ENCODE results near the gene WDR82. TPM values are rescaled to one million over a fixed set of nuclear protein-coding genes. Genes with fewer than 3 reads are reported as not detected.

The WDR82 gene
- total and polyA plus RNA-seq, 2 of the 8 experiments (the other 6 are each of a cell fraction or from before 2014, with no cell fraction given): 33.5 to 82.7 TPM

- Histone ChIP-seq H3K23me2 (ENCODE audit: low read depth, low read length) (no peaks in the 10 kb centered on the region; the same call in 1 of the 2 replicates), H3K27me3 (replicated peaks in 1 of 4; ENCODE audit: control insufficient read depth in 3 of 4, extremely low read depth in 1 of 4, insufficient read depth in 3 of 4, low read length in 3 of 4) (no peaks in the 10 kb centered on the region), H3K79me2 (ENCODE audit: control insufficient read depth in 1 of 2, insufficient read depth in 2 of 2, low read length in 2 of 2) (peaks cover 0 to 22% of the 10 kb centered on the region in 2 experiments; a peak in 2 of 4 replicates), H3K9ac (replicated peaks in 1 of 4; ENCODE audit: extremely low read depth in 1 of 4, low read depth in 3 of 4, low read length in 3 of 4) (no peak overlapping the region), H3K4me2 (ENCODE audit: insufficient read depth in 1 of 2, low read depth in 2 of 2, low read length in 2 of 2) (no peak overlapping the region), H2BK20ac (ENCODE audit: low read length) (no peak overlapping the region), H3K14ac (ENCODE audit: insufficient read length) (no peak overlapping the region), H2BK5ac (ENCODE audit: low read depth, low read length) (no peak overlapping the region), H2BK12ac (ENCODE audit: low read depth, low read length) (no peak overlapping the region), H3K56ac (replicated peaks; ENCODE audit: insufficient read length, low read depth, low read length) (no peak overlapping the region), H2AK5ac (ENCODE audit: low read depth, low read length) (no peak overlapping the region), H3K79me1 (ENCODE audit: low read depth, low read length) (no peaks in the 10 kb centered on the region; the same call in 1 of the 2 replicates), H4K5ac (ENCODE audit: insufficient read length, low read depth, low read length) (no peak overlapping the region), H4K8ac (ENCODE audit: extremely low read depth, insufficient read depth, low read length) (no peak overlapping the region), H3K27ac (ENCODE audit: low read depth, low read length) (no peak overlapping the region), H3K4ac (replicated peaks; ENCODE audit: insufficient read length, low read depth, low read length) (no peak overlapping the region), H3K18ac (ENCODE audit: extremely low read depth, low read length) (no peak overlapping the region), H2BK15ac (ENCODE audit: low read length) (no peak overlapping the region), H3K9me3 (ENCODE audit: insufficient read depth in 2 of 2, low read depth in 1 of 2, low read length in 1 of 2) (no peaks in the 10 kb centered on the region), H3K36me3 (ENCODE audit: control insufficient read depth in 2 of 4, insufficient read depth in 4 of 4, low read length in 3 of 4) (peaks cover 41 to 91% (median 81%) of the 10 kb centered on the region in 4 experiments), H3K4me3 (ENCODE audit: extremely low read depth in 1 of 4, insufficient read depth in 2 of 4, low read depth in 3 of 4, low read length in 4 of 4) (no peak overlapping the region), H3K23ac (ENCODE audit: insufficient read length) (no peak overlapping the region), H2BK120ac (replicated peaks; ENCODE audit: low read depth, low read length) (no peak overlapping the region), H4K91ac (replicated peaks; ENCODE audit: insufficient read length, low read length) (no peak overlapping the region), H4K20me1 (replicated peaks in 1 of 2; ENCODE audit: control insufficient read depth in 1 of 2, insufficient read depth in 2 of 2, low read length in 2 of 2) (peaks cover 3 to 12% of the 10 kb centered on the region in 2 experiments), H2AFZ (ENCODE audit: low read length) (no peak overlapping the region), H3K4me1 (replicated peaks in 1 of 4; ENCODE audit: control insufficient read depth in 3 of 4, insufficient read depth in 4 of 4, low read length in 3 of 4) (no peaks in the 10 kb centered on the region)
- DNase-seq (ENCODE audit: low read depth in 1 of 2, low spot score in 2 of 2): no peak
- POLR2A ChIA-PET (ENCODE audit: partially characterized antibody): interaction anchor here (1.7 kb wide), 1 partner anchor 10 kb away, joined by 5 read pairs; no protein-coding TSS in a partner anchor
- CTCF ChIA-PET (ENCODE audit: partially characterized antibody): interaction anchor here (1.7 to 2.8 kb wide), 2 partner anchors 31 to 77 kb away, joined by 5 to 10 read pairs; no protein-coding TSS in a partner anchor
- no peak for FAIRE-seq
- TF ChIP-seq KDM5A (IDR thresholded peaks at IDR 0.05; ENCODE audit: low read length) (no peak), CBX5 (IDR thresholded peaks at IDR 0.05; ENCODE audit: low read depth, low read length) (no peak), RBBP5 (IDR thresholded peaks at IDR 0.05; ENCODE audit: borderline replicate concordance, low read depth, low read length) (no peak), POLR2A (IDR thresholded peaks at IDR 0.05; ENCODE audit: control extremely low read depth in 1 of 2, low read depth in 2 of 2, low read length in 2 of 2) (no peak), BACH1 (IDR thresholded peaks at IDR 0.05; ENCODE audit: low read length) (no peak), TEAD4 (IDR thresholded peaks at IDR 0.05; ENCODE audit: low read depth, low read length) (no peak), SP2 (IDR thresholded peaks at IDR 0.05; ENCODE audit: low read length) (no peak), TAF1 (IDR thresholded peaks at IDR 0.05; ENCODE audit: low read depth, low read length) (no peak), SIX5 (IDR thresholded peaks at IDR 0.05; ENCODE audit: low read depth, low read length) (no peak), ASH2L (IDR thresholded peaks at IDR 0.05; ENCODE audit: low read length) (no peak)
- TF ChIP-seq, protein P1, sequence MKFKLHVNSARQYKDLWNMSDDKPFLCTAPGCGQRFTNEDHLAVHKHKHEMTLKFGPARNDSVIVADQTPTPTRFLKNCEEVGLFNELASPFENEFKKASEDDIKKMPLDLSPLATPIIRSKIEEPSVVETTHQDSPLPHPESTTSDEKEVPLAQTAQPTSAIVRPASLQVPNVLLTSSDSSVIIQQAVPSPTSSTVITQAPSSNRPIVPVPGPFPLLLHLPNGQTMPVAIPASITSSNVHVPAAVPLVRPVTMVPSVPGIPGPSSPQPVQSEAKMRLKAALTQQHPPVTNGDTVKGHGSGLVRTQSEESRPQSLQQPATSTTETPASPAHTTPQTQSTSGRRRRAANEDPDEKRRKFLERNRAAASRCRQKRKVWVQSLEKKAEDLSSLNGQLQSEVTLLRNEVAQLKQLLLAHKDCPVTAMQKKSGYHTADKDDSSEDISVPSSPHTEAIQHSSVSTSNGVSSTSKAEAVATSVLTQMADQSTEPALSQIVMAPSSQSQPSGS (IDR thresholded peaks at IDR 0.05; ENCODE audit: low read length): no peak
- TF ChIP-seq, protein P2, sequence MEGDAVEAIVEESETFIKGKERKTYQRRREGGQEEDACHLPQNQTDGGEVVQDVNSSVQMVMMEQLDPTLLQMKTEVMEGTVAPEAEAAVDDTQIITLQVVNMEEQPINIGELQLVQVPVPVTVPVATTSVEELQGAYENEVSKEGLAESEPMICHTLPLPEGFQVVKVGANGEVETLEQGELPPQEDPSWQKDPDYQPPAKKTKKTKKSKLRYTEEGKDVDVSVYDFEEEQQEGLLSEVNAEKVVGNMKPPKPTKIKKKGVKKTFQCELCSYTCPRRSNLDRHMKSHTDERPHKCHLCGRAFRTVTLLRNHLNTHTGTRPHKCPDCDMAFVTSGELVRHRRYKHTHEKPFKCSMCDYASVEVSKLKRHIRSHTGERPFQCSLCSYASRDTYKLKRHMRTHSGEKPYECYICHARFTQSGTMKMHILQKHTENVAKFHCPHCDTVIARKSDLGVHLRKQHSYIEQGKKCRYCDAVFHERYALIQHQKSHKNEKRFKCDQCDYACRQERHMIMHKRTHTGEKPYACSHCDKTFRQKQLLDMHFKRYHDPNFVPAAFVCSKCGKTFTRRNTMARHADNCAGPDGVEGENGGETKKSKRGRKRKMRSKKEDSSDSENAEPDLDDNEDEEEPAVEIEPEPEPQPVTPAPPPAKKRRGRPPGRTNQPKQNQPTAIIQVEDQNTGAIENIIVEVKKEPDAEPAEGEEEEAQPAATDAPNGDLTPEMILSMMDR (IDR thresholded peaks at IDR 0.05; ENCODE audit: control extremely low read depth in 1 of 3, insufficient read depth in 1 of 3, low read depth in 1 of 3, low read length in 3 of 3): no peak
These were observed 16.0 kb downstream of the WDR82 start for GRCh38 chr3:52262447-52262846.
